Esophagus squamous epithelium (tissue), 5 donors: ENCODE results near the gene EGF. TPM values are rescaled to one million over a fixed set of nuclear protein-coding genes. Genes with fewer than 3 reads are reported as not detected.

Experiments used
- DNase-seq: peaks from one replicate; lab custom pipeline; 2025; lab: John Stamatoyannopoulos, UW
- H3K27ac ChIP-seq, 4 donors: fragments of 200-600 bp; sonication (generic); one replicate each; pipeline ENCODE4 v1.5.1; 2016 to 2019; ENCODE audit warnings: mild to moderate bottlenecking in 1 of 4
- H3K27me3 ChIP-seq, 4 donors: fragments of 200-600 bp; sonication (generic); 1 replicate in 3 of 4; 2 replicates in 1 of 4; pipeline versions ENCODE4 v1.5.1 to v1.6.0; 2017 to 2021; ENCODE audit warnings: antibody characterized with exemption in 1 of 4
- H3K36me3 ChIP-seq, 3 donors: fragments of 200-600 bp; sonication (generic); one replicate each; pipeline ENCODE4 v1.5.1; 2016 to 2019
- H3K4me1 ChIP-seq, 3 donors: fragments of 200-600 bp; sonication (generic); one replicate each; pipeline ENCODE4 v1.5.1; 2017 to 2019
- H3K4me3 ChIP-seq, 4 donors: fragments of 200-600 bp; sonication (generic); 1 replicate in 3 of 4; 2 replicates in 1 of 4; pipeline ENCODE4 v1.5.1; 2016 to 2019; ENCODE audit warnings: mild to moderate bottlenecking in 2 of 4, moderate library complexity in 1 of 4
- H3K9me3 ChIP-seq, 3 donors: fragments of 200-600 bp; sonication (generic); one replicate each; pipeline ENCODE4 v1.5.1; 2016 to 2019
- POLR2A ChIP-seq, 4 donors: fragments of 450-650 bp; IDR thresholded peaks; one replicate each; pipeline ENCODE4 v1.6.1; 2017; ENCODE audit warnings: antibody characterized with exemption in 4 of 4, mild to moderate bottlenecking in 4 of 4, moderate library complexity in 3 of 4
- WGBS, 2 donors: methylation state at CpG; one replicate each; pipeline ENCODE4 v1.1.5; 2018; 5-methylcytosine and 5-hydroxymethylcytosine counted together
- intact Hi-C: fragments of 100-400 bp; cut with DNase I; formaldehyde crosslinking; loops from one replicate; pipeline ENCODE4 v1.15.0; 2022
- total RNA-seq, 4 donors: library from RNA; depleted of rRNA; stranded (reverse); fragments of >200 nt; gene quantifications; one replicate each; pipeline ENCODE4 v1.1.0, GENCODE V29; 2016
- TF ChIP-seq, protein P1 (sequence below), 6 experiments: fragments of 450-650 bp in 4 of 6; fragments of 200-600 bp in 2 of 6; sonication (generic) in 2 of 6; IDR thresholded peaks; one replicate each; pipeline ENCODE4 v1.5.1; 2016 to 2019; ENCODE audit warnings: antibody characterized with exemption in 6 of 6, mild to moderate bottlenecking in 4 of 6, moderate library complexity in 4 of 6
- donor health status: DM: yes; HTN: yes; CAD: no.

EGF gene
- total RNA-seq, 4 donors from 2014 or later: 0.19 to 0.70 (median 0.47) TPM

DNA sequence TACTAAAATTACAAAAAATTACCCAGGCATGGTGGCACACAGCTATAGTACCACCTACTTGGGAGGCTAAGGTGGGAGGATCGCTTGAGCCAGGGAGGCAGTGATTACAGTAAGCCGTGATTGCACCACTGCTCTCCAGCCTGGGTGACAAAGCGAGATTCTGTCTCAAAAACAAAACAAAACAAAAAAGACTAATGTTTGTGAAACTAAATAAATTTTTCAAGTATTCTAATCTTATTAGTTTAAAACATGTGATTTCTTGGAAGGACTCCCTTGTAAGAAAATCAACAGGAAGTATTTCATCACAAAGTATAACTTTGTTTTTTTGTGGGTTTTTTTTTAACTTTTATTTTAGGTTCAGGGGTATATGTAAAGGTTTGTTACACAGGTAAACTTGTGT lies 89.6 kb downstream of the EGF start:
- Histone ChIP-seq H3K4me1 (peaks cover 3 to 28% (median 9%) of the 10 kb centered on the region in 3 donors), H3K27me3 (no peaks in the 10 kb centered on the region), H3K9me3 (no peaks in the 10 kb centered on the region), H3K36me3 (no peaks in the 10 kb centered on the region), H3K27ac (no peak overlapping the region), H3K4me3 (no peak overlapping the region)
- intact Hi-C loops: loop anchor here (10.0 kb wide), 1 partner anchor 312 kb away; no protein-coding TSS in a partner anchor
- DNase-seq: no peak
- 55 to 80% methylated on average over 1 to 3 of the region's 3 CpGs for WGBS, 2 donors
- TF ChIP-seq, protein P1, sequence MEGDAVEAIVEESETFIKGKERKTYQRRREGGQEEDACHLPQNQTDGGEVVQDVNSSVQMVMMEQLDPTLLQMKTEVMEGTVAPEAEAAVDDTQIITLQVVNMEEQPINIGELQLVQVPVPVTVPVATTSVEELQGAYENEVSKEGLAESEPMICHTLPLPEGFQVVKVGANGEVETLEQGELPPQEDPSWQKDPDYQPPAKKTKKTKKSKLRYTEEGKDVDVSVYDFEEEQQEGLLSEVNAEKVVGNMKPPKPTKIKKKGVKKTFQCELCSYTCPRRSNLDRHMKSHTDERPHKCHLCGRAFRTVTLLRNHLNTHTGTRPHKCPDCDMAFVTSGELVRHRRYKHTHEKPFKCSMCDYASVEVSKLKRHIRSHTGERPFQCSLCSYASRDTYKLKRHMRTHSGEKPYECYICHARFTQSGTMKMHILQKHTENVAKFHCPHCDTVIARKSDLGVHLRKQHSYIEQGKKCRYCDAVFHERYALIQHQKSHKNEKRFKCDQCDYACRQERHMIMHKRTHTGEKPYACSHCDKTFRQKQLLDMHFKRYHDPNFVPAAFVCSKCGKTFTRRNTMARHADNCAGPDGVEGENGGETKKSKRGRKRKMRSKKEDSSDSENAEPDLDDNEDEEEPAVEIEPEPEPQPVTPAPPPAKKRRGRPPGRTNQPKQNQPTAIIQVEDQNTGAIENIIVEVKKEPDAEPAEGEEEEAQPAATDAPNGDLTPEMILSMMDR (IDR thresholded peaks at IDR 0.05): no peak
- no peak for TF ChIP-seq POLR2A (IDR thresholded peaks at IDR 0.05)

DNA sequence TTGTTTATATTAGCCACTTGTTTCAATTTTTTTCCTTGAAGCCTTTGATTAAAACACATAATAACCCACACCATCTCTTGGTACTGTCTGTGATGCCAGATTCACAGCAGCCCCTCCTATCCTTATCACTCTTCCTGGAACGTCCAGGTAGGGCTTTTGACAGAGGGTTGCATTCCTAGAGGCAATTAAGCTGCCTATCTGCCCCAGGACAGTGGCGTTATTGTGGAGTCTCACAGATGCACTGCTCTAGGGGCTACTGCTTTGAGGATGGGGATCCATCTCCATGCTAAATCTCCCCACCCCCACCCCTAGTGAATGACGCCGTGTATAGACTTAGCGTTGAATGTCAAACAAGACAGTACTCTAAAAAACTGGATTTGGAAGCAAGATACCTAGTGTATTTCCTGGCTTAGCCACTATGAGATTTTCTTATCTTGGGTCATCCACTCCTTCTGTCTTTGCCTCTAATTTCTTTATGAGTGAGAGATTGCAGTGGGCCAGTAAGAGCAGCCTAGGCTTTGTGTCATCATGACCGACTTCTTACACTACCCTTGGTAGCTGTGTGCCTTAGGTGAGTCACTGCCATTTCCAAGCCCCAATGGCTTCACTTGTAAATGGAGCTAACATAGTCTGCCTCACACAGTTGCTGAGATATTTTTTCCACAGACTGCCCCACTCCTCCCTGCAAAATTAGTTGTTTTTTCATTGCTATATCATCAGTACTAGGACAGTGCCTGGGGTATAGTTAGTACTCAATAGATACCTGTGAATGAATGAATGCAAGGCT lies 90.9 kb downstream of the EGF start:
- no peaks in the 10 kb centered on the region for H3K36me3 ChIP-seq
- no peak for DNase-seq
- intact Hi-C loops: loop anchor here (10.0 kb wide), 1 partner anchor 311 kb away; no protein-coding TSS in a partner anchor

DNA sequence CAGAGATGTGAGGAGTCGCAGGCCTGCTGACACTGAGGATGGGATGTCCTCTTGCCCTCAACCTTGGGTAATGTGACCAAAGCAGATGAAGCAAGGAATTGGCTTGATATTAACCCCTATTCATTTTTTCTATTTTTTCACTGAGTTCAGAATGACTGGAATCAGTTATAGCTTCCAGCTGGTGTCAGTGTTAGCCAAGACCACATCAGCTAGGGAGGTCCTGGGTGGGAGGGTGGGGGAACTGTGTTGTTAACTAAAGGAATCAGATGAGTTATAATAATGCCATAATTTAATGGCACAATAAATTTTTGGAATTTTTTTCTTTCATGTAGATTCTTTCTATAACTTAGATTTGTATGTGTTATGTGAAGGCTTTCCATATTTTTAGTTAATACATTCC lies 91.9 kb downstream of the EGF start:
- Histone ChIP-seq H3K27ac (no peak overlapping the region), H3K4me3 (no peak overlapping the region), H3K4me1 (peaks cover 1 to 20% (median 3%) of the 10 kb centered on the region in 3 donors), H3K27me3 (no peaks in the 10 kb centered on the region), H3K36me3 (no peaks in the 10 kb centered on the region), H3K9me3 (no peaks in the 10 kb centered on the region)
- WGBS, 2 donors: 100% methylated on average over 1 of the region's 1 CpG
- DNase-seq: no peak
- intact Hi-C loops: loop anchor here (10.0 kb wide), 1 partner anchor 310 kb away; no protein-coding TSS in a partner anchor
- TF ChIP-seq, protein P1 (IDR thresholded peaks at IDR 0.05): no peak

More for the DNA sequence above, 90.9 kb downstream of the EGF start:
- H3K4me3 ChIP-seq: no peak overlapping the region
- peaks cover 3 to 28% (median 9%) of the 10 kb centered on the region in 3 donors for H3K4me1 ChIP-seq
- no peak for TF ChIP-seq POLR2A (IDR thresholded peaks at IDR 0.05)
- TF ChIP-seq, protein P1 (IDR thresholded peaks at IDR 0.05): no peak
- no peaks in the 10 kb centered on the region for H3K9me3 ChIP-seq
- H3K27ac ChIP-seq: no peak overlapping the region
- 69 to 71% methylated on average over 6 of the region's 6 CpGs for WGBS, 2 donors
- H3K27me3 ChIP-seq: no peaks in the 10 kb centered on the region

DNA sequence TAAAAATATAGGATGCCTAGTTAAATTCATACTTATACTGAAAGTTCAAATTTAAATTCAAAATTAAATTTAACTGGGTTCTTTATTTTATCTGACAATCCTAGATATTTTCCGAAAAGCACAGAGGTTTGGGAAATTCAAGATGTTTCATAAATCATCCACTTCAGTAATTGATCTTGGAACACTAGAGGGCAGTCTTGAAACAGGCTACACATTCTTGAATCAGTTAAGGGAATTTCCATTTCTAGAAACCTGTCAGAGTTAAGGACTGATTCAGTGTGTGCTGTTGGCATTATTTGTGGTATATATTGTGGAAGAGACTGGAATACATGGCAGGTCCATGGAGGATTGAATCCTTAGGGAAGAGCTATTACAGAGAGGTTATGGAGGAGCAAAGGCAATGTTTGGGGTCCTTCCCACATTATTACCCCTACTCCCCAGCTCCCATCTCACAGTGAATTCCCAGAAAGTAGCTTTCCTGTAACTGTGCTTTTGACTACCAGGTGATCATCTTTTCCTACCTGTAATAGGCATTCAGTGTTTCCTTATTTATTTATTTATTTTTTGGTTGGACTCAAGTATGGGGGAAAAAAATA lies 92.9 kb downstream of the EGF start:
- 5 to 13% methylated on average over 1 of the region's 1 CpG for WGBS, 2 donors
- H3K4me3 ChIP-seq: no peak overlapping the region
- intact Hi-C loops: loop anchor here (10.0 kb wide), 1 partner anchor 309 kb away; no protein-coding TSS in a partner anchor
- H3K27me3 ChIP-seq: no peaks in the 10 kb centered on the region
- H3K4me1 ChIP-seq: peaks cover 0 to 18% (median 3%) of the 10 kb centered on the region in 3 donors
- H3K36me3 ChIP-seq: no peaks in the 10 kb centered on the region
- no peak overlapping the region for H3K27ac ChIP-seq
- no peak for DNase-seq
- no peaks in the 10 kb centered on the region for H3K9me3 ChIP-seq
- TF ChIP-seq, protein P1 (IDR thresholded peaks at IDR 0.05): peak; percentile 41 to 83 (median 61)
- no peak for TF ChIP-seq POLR2A (IDR thresholded peaks at IDR 0.05)

DNA sequence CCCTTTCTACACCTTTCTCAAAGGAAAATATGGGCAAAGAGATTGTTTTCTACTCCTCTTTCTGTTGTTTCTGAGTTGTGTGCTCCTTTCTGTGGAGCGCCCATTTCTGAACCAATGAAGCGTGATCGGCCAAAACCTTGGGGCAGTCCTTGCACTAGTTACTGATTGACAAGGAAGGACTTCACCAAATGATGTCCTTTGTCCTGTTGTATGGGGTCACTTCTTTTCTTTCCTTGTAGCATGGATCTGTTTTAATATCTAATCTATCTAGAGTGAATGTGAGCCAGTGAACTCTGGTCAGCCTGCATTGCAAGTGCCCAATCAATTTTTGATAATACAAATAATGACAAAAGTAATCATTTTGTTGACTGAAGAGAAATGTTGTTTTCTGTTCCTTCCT lies 94.5 kb downstream of the EGF start:
- H3K27ac ChIP-seq: no peak overlapping the region
- peaks cover 0 to 10% (median 1%) of the 10 kb centered on the region in 3 donors for H3K4me1 ChIP-seq
- WGBS, 2 donors: 96 to 97% methylated on average over 3 of the region's 3 CpGs
- H3K36me3 ChIP-seq: no peaks in the 10 kb centered on the region
- intact Hi-C loops: loop anchor here (10.0 kb wide), 1 partner anchor 308 kb away; no protein-coding TSS in a partner anchor
- H3K9me3 ChIP-seq: no peaks in the 10 kb centered on the region
- DNase-seq: no peak
- TF ChIP-seq, protein P1 (IDR thresholded peaks at IDR 0.05): no peak
- no peak for TF ChIP-seq POLR2A (IDR thresholded peaks at IDR 0.05)
- no peak overlapping the region for H3K4me3 ChIP-seq
- H3K27me3 ChIP-seq: no peaks in the 10 kb centered on the region
